ENCODE results near the gene PPFIBP2.

- TF ChIP-seq PATZ1 (CRISPR knock-in tag; IDR thresholded peaks at IDR 0.05; ENCODE audit: borderline replicate concordance) (no peak), RARB (CRISPR knock-in tag; IDR thresholded peaks at IDR 0.05) (no peak), TSHZ2 (CRISPR knock-in tag; IDR thresholded peaks at IDR 0.05) (no peak), ISL1 (CRISPR knock-in tag; IDR thresholded peaks at IDR 0.05) (no peak), ZNF8 (CRISPR knock-in tag; IDR thresholded peaks at IDR 0.05) (no peak), PPARA (CRISPR knock-in tag; IDR thresholded peaks at IDR 0.05; ENCODE audit: borderline replicate concordance) (no peak), ARNTL (CRISPR knock-in tag; IDR thresholded peaks at IDR 0.05; ENCODE audit: borderline replicate concordance, low read depth) (no peak)
Measured at GRCh38 chr11:7656704-7657103, 142.9 kb downstream of the PPFIBP2 start.

All from SK-N-SH treated with all-trans-retinoic acid at 6 μM for 48 hours (cell line).